HG03045 (cell line): ENCODE measurements around the gene PPM1L.

ENCODE experiments used
- ATAC-seq: cut with Tn5 transposase; IDR thresholded peaks from one replicate; pipeline ENCODE4 v1.9.1; 2021; ENCODE audit warnings: mild to moderate bottlenecking, moderate library complexity; ENCODE audit not compliant: unreplicated experiment

The PPM1L gene

GRCh38 chr3:160806686-160807085 is 50.7 kb downstream of the PPM1L start:
- ATAC-seq = no peak

GRCh38 chr3:160808838-160809237 is 52.8 kb downstream of the PPM1L start:
- no peak for ATAC-seq

GRCh38 chr3:160809453-160809852 is 53.4 kb downstream of the PPM1L start:
- ATAC-seq = no peak

- no peak for ATAC-seq
Observed at GRCh38 chr3:160810362-160811236, 54.6 kb downstream of the PPM1L start.

- ATAC-seq = no peak
Observed at GRCh38 chr3:160811237-160811548, 55.2 kb downstream of the PPM1L start.

- no peak for ATAC-seq
Observed at GRCh38 chr3:160812304-160812703, 56.3 kb downstream of the PPM1L start.

- no peak for ATAC-seq
Observed at GRCh38 chr3:160815280-160815679, 59.2 kb downstream of the PPM1L start.

GRCh38 chr3:160820022-160820421 is 64.0 kb downstream of the PPM1L start:
- ATAC-seq = no peak

- ATAC-seq = no peak
Observed at GRCh38 chr3:160820430-160820829, 64.4 kb downstream of the PPM1L start.

GRCh38 chr3:160822936-160823335 is 66.9 kb downstream of the PPM1L start:
- no peak for ATAC-seq

- no peak for ATAC-seq
Observed at GRCh38 chr3:160825311-160825800, 69.3 kb downstream of the PPM1L start.

GRCh38 chr3:160826408-160826807 is 70.4 kb downstream of the PPM1L start:
- ATAC-seq = no peak

GRCh38 chr3:160826991-160827390 is 71.0 kb downstream of the PPM1L start:
- ATAC-seq = no peak

GRCh38 chr3:160827516-160827915 is 71.5 kb downstream of the PPM1L start:
- ATAC-seq = no peak

GRCh38 chr3:160828880-160829279 is 72.8 kb downstream of the PPM1L start:
- ATAC-seq = no peak

GRCh38 chr3:160829486-160830009 is 73.5 kb downstream of the PPM1L start:
- no peak for ATAC-seq

GRCh38 chr3:160830796-160831195 is 74.8 kb downstream of the PPM1L start:
- no peak for ATAC-seq

GRCh38 chr3:160831401-160831800 is 75.4 kb downstream of the PPM1L start:
- no peak for ATAC-seq

- ATAC-seq = no peak
Observed at GRCh38 chr3:160837394-160837980, 81.5 kb downstream of the PPM1L start.

GRCh38 chr3:160840590-160840989 is 84.6 kb downstream of the PPM1L start:
- ATAC-seq = no peak

GRCh38 chr3:160841455-160841854 is 85.4 kb downstream of the PPM1L start:
- ATAC-seq = no peak
